Measurements from ENCODE around the gene ZIC5.

The ZIC5 gene

DNA sequence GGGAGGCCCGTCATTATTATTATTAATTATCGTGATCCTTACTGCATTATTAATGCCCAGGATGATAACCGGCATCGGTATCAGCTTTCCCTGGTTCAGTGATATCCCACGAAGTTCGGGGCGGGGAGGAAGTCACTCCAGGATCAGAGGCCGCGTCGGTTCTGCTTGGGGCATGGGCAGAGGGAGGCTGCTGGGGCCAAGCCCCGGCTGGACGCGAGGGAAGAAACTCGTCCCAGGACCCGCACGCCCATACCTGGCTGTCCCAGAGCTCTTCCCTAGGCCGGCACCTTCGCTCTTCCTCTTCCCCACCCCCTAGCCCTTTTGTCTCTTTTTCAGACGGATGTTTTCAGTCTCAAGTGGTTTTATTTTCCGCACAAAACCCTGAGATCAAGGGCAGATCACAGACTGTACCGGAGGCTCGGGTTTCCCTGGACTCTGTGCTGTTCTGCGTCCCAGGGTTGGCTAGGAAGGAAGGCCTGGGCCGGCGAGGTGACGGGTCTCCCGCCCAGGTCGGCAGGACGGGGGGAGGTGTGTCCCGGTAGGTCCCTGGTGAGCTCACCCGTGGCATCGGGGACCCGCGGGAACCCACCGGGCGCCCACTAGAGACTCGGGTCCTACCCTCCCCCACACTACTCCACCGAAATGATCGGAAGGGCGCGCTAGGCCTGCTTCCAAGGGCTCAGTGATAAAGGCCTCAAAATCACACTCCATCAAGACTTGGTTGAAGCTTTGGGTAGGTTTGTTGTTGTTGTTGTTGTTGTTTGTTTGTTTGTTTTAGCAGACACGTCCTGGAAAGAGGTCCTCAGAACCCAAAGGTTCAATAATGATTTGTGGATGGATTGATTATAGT, 17.9 kb upstream of the ZIC5 start:
- TF ChIP-seq, protein P1, sequence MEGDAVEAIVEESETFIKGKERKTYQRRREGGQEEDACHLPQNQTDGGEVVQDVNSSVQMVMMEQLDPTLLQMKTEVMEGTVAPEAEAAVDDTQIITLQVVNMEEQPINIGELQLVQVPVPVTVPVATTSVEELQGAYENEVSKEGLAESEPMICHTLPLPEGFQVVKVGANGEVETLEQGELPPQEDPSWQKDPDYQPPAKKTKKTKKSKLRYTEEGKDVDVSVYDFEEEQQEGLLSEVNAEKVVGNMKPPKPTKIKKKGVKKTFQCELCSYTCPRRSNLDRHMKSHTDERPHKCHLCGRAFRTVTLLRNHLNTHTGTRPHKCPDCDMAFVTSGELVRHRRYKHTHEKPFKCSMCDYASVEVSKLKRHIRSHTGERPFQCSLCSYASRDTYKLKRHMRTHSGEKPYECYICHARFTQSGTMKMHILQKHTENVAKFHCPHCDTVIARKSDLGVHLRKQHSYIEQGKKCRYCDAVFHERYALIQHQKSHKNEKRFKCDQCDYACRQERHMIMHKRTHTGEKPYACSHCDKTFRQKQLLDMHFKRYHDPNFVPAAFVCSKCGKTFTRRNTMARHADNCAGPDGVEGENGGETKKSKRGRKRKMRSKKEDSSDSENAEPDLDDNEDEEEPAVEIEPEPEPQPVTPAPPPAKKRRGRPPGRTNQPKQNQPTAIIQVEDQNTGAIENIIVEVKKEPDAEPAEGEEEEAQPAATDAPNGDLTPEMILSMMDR (IDR thresholded peaks at IDR 0.05; ENCODE audit: insufficient read depth, low read length, poor library complexity, severe bottlenecking) = no peak
- Histone ChIP-seq H3K27me3 (replicated peaks; ENCODE audit: control insufficient read depth, insufficient read depth, low read length) (peaks cover 2% of the 10 kb centered on the region; the same call in 1 of the 2 replicates), H3K36me3 (ENCODE audit: control insufficient read depth, insufficient read depth, low read length) (no peaks in the 10 kb centered on the region), H3K4me3 (replicated peaks; ENCODE audit: low read depth, low read length) (no peak overlapping the region)
- no peak for DNase-seq (ENCODE audit: extremely low read depth, insufficient read length)

GRCh38 chr13:99988529-99989275, 17.1 kb upstream of the ZIC5 start:
- TF ChIP-seq, protein P1 (IDR thresholded peaks at IDR 0.05; ENCODE audit: insufficient read depth, low read length, poor library complexity, severe bottlenecking) = no peak
- H3K4me3 ChIP-seq (replicated peaks; ENCODE audit: low read depth, low read length) = no peak overlapping the region

GRCh38 chr13:99987154-99988019, 15.8 kb upstream of the ZIC5 start:
- Histone ChIP-seq H3K27me3 (replicated peaks; ENCODE audit: control insufficient read depth, insufficient read depth, low read length) (peaks cover 2% of the 10 kb centered on the region; the same call in 1 of the 2 replicates), H3K36me3 (ENCODE audit: control insufficient read depth, insufficient read depth, low read length) (no peaks in the 10 kb centered on the region), H3K4me3 (replicated peaks; ENCODE audit: low read depth, low read length) (no peak overlapping the region)
- TF ChIP-seq, protein P1 (IDR thresholded peaks at IDR 0.05; ENCODE audit: insufficient read depth, low read length, poor library complexity, severe bottlenecking) = no peak
- DNase-seq (ENCODE audit: extremely low read depth, insufficient read length) = no peak

More at GRCh38 chr13:99988529-99989275, 17.1 kb upstream of the ZIC5 start:
- DNase-seq (ENCODE audit: extremely low read depth, insufficient read length) = no peak
- H3K36me3 ChIP-seq (ENCODE audit: control insufficient read depth, insufficient read depth, low read length) = no peaks in the 10 kb centered on the region
- H3K27me3 ChIP-seq (replicated peaks; ENCODE audit: control insufficient read depth, insufficient read depth, low read length) = peaks cover 2% of the 10 kb centered on the region; the same call in 1 of the 2 replicates

- DNase-seq (ENCODE audit: extremely low read depth, insufficient read length) = no peak
- Histone ChIP-seq H3K36me3 (ENCODE audit: control insufficient read depth, insufficient read depth, low read length) (no peaks in the 10 kb centered on the region), H3K27me3 (replicated peaks; ENCODE audit: control insufficient read depth, insufficient read depth, low read length) (peaks cover 2% of the 10 kb centered on the region; the same call in 1 of the 2 replicates), H3K4me3 (replicated peaks; ENCODE audit: low read depth, low read length) (no peak overlapping the region)
- TF ChIP-seq, protein P1 (IDR thresholded peaks at IDR 0.05; ENCODE audit: insufficient read depth, low read length, poor library complexity, severe bottlenecking) = no peak
These were observed 15.2 kb upstream of the ZIC5 start for GRCh38 chr13:99986741-99987140.

GRCh38 chr13:99985886-99986527, 14.4 kb upstream of the ZIC5 start:
- TF ChIP-seq, protein P1 (IDR thresholded peaks at IDR 0.05; ENCODE audit: insufficient read depth, low read length, poor library complexity, severe bottlenecking) = no peak
- H3K27me3 ChIP-seq (replicated peaks; ENCODE audit: control insufficient read depth, insufficient read depth, low read length) = no peaks in the 10 kb centered on the region; the same call in 1 of the 2 replicates
- H3K4me3 ChIP-seq (replicated peaks; ENCODE audit: low read depth, low read length) = no peak overlapping the region
- no peaks in the 10 kb centered on the region for H3K36me3 ChIP-seq (ENCODE audit: control insufficient read depth, insufficient read depth, low read length)
- DNase-seq (ENCODE audit: extremely low read depth, insufficient read length) = no peak

Measured in GM06990 (cell line).